Glomerular visceral epithelial cell (primary cell): ENCODE measurements around the gene DDTL.
"Not testable (repeated sequence)": the region's sequence is repeated elsewhere in the genome, so short reads cannot be mapped to it uniquely, and the experiment has no call there.

ENCODE experiments used
- DNase-seq: peaks from one replicate; pipeline ENCODE4 v3.0.0-alpha.2; 2016; ENCODE audit errors: extremely low spot score

The DDTL gene

DNA sequence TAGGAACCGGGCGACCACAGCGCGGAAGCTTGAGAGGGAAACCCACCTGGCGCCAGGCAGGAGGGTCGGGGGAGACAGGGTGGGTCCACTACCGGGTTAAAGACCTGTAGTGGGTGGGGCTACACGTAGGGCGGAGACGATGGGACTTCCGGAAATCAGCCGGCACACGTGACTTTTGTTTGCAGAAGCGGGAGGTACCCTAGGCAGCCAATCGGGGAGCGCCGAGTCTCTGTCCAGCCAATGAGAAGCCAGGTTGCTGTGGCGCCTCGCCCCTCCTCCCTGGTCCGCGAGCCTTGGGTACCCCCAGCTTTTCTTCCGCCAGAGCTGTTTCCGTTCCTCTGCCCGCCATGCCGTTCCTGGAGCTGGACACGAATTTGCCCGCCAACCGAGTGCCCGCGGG lies at the start of gene DDTL:
DDTL (plus strand) TSS at position 321 of the 400 bp plus-strand sequence; CDS start at position 348, 27 bp downstream.
- not testable (repeated sequence) for DNase-seq

DNA sequence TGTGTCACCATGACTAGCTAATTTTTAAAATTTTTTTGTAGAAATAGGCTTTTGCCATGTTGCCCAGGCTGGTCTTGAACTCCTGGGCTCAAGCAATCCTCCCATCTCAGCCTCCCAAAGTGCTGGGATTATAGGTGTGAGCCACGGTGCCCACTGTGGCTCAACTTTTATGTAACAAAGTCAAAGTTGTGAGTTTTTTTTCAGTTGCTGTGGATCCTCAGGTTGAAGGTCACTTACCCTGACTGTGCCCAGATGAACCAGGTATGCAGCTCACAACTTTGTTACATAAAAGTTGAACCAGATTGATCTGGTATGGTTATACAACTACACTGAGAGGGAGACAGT lies 46.4 kb upstream of the DDTL start:
- not testable (repeated sequence) for DNase-seq

DNA sequence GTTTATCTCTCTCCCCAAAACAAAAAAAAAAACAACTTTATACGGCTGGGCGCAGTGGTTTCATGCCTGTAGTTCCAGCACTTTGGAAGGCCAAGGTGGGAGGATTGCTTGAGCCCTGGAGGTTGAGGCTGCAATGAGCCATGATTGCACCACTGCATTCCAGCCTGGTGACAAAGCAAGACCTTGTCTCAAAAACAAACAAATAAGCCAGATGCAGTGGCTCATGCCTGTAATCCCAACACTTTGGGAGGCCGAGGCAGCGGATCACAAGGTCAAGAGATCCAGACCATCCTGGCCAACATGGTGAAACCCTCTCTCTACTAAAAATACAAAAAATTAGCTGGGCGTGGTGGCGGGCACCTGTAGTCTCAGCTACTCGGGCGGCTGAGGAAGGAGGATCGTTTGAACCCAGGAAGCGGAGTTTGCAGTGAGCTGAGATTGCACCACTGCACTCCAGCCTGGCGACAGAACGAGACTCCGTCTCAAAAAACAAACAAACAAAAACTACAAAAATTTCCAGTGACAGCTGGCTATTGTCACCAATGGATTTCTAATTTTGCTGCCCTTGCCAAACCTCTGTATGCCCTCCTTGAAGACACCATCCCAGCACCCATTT lies 45.0 kb upstream of the DDTL start:
- not testable (repeated sequence) for DNase-seq

DNA sequence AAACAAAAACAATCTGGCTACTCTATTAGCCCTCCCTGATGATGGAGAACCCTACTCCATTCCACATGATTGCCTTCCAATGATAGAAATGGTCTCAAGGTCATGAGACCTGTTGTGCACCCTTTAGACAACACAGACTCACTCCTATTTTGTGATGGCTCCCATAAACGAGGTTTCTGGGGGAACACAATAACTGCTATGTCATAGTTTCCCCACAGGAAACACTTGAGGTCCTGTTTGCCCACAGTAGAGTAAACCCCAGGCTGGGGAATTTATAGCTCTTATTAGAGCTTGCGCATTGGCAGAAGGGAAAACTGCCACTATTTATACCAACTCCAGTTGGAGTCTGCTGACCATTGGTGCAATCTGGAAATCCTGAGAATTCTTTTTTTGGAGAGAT lies 43.8 kb upstream of the DDTL start:
- no peak for DNase-seq

DNA sequence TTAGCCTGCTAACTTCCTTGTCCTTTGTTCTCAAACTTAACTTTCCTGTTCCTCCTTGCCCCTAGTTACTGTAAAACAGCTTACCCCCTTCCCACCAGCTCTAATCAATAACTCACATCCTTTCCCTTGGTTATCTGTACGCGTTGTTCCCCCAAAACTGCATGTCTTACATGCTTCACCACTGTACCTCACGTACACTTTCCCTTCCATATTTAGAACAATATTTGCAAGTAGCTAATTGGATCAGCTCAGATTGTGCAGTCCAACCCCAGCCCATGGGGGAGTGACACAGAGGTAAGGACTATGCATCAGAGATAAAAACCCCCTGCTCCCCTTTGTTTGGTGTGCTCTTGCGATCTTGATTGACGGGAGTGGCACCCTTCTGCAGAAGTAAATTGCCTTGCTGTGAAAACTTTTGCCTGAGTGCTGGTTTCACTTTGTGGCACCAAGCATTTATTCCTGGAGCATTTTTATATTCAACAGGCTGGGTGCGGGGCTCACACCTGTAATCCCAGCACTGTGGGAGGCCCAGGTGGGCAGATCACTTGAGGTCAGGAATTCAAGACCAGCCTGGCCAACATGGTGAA lies 41.6 kb upstream of the DDTL start:
- no peak for DNase-seq

DNA sequence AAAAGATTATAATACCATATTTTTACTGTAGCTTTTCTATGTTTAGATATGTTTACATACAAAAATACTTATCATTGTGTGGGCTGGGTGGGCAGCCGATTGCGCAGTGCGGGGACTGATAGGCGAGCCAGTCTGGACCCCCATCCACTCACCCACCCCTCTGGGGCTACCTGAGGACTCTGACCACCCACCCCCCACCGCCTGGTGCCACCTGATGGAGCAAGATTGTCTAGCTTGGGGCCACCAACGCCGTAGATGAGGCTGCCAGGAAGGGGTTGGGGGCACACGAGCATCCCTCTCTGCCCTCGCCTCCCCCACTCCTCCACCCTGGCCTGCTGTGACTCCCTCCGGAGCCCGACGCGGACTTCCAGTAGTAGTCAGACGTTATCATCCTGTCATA lies 40.1 kb upstream of the DDTL start:
- no peak for DNase-seq

DNA sequence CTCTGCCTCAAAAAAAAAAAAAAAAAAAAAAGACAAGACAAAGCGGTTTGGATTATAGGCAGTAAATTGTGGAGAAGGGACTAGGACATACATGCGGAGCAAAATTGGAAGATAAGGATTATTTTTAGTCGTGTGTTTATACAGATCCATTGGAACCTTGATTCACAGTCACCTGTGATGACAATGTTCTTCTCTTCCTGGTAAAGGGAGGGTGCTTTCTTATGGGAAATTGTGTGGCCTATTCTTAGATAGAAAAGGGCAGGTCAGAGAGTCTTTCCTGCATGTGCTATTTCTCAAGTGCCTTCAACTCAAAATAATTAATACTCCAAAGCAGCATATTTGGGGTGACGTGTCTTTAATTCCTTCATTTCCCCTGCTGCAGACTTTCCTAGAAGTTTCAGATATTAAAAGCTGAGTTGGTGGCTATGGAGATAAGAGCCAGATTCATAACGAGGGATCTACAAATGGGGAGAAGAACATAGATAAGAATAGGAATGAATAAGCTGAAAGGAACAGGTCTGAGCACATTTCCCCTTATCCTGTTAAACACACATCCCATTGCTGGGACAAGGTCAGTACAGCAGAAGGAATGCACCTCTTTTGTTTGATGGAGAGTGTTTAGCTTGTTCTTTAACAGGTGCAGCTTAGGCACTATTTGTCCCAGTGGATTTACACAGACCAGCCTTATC lies 28.2 kb upstream of the DDTL start:
- no peak for DNase-seq

DNA sequence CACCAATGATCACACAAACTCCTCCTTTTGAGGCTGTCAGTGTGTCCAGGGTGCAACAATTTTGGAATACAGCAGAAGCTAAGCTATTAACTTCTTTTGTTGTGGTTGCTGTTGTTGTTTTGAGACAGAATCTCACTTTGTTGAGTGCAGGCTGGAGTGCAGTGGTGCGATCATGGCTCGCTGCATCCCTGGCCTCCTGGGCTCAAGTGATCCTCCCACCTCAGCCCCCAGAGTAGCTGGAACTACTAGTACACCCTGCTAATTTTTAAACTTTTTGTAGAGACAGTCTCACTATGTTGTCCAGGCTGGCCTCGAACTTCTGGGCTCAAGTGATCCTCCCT lies 27.7 kb upstream of the DDTL start:
- no peak for DNase-seq

DNA sequence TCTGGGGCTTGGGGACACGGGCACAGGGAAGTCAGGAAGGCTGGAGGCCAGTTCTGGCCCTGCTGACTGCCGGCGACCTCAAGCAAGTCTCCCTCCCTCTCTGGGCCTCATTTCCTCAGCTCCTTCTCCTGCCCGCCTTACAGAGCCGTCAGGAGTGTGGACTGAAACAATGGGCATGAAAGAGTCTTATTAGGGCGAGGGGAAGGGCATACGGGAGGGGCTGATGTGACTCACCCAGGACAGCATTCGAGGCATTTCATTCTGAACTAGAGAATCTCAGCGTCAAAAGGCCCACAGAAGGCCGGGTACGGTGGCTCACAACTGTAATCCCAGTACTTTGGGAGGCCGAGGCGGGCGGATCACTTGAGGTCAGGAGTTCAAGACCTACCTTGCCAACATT lies 26.5 kb upstream of the DDTL start:
- not testable (repeated sequence) for DNase-seq

DNA sequence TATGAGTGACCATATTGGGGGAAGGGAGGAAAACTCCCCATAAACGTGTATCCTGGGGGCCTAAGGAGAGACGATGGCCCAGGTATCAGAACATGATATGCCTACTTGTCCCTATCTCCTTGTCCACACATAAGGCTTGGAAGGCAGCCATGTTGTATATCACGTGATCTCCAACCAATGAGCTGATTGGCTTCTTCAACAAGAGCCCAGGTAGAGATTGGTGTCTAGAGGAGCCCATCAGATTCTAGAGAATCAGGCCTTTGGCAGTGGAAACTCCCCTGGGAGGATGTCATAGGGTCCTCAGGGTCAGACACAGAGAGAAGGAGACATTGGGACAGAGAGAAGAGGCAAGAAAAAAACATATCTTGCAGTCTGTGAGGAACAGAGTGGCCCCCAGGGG lies 19.3 kb upstream of the DDTL start:
- DNase-seq, result not testable (repeated sequence)

DNA sequence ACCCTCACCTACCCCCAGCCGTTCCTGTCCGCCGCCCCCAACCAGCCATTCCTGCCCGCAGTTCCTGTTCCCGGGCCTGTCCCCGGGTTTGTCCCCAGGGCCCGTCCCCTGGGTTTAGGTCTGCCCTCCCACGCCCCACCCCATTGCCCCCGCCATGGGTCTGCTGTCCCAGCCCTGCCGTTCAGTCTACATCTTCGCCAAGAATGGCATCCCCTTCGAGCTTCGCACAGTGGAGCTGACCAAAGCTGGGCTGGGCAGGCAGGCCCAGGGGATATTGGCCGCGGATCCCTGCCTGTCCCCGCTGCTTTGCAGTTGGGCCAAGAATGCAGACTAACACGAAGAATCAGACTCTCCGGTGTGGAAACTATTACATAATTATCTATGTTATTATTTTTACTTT lies 16.9 kb upstream of the DDTL start:
- DNase-seq, result not testable (repeated sequence)

DNA sequence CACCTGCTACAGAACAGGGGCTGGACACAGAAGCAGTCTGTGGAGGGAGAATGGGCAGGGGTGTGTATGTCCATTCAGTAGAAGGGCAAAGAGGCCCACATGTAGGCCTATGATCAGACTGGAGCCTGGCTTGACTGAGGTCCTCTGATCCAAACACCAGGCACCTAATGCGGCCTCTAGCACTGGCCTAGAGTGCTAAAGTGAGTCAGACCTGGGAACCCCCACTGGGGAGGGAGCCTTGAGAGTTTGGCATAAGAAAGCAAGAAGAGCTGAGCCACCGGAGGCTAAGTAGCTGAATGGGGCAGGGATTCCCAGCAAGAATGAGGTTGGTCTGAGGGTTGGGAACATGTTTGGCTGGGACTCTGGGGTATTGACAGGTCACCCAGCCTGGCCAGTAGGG lies 15.3 kb upstream of the DDTL start:
- not testable (repeated sequence) for DNase-seq

DNA sequence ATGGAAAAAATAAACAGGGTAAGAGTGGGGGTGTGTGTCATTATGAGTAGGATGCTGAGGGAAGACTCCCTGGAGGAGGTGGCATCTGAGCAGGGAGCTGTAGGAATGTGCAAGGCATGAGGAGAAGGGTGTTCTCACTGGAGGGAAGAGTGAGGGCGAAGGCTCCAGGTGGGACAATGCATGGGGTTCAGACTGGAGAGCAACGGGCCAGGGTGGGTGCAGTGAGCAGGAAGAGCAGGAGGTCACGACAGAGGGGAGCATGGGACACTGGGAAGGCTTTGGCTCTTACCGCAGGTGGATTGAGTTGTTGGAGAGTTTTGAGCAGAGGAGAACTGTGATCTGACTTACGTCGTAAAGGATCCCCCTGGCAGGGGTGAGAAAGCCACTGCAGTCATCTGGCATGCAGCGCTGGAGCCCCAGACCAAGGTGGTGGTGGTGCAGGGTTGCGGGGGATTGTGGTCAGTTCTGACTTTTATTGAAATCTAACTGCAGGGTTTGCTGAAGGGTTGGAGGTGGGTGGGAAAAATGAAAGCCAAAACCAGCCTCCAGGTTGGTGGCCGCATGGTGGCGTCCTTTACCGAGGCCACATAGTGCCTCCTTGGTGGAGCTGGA lies 13.8 kb upstream of the DDTL start:
- not testable (repeated sequence) for DNase-seq

DNA sequence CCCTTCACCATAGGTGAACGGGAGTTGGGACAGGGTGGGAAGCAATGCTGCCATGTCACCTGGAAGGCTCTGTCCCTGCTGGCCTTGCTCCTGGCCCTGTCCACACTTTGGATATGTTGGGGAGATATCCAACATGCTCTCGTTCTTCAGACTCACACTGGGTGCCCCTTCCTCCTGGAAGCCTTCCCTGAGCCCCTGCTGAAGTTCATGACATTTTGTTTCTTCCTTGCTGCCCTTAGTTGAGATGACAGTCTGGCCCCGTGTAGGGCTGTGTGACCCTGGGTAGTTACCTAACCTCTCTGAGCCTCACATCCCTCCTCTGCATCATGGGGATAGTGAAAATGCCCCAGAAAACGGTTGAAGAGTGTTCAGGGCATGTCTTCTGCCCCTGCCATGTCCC lies 13.2 kb upstream of the DDTL start:
- not testable (repeated sequence) for DNase-seq

DNA sequence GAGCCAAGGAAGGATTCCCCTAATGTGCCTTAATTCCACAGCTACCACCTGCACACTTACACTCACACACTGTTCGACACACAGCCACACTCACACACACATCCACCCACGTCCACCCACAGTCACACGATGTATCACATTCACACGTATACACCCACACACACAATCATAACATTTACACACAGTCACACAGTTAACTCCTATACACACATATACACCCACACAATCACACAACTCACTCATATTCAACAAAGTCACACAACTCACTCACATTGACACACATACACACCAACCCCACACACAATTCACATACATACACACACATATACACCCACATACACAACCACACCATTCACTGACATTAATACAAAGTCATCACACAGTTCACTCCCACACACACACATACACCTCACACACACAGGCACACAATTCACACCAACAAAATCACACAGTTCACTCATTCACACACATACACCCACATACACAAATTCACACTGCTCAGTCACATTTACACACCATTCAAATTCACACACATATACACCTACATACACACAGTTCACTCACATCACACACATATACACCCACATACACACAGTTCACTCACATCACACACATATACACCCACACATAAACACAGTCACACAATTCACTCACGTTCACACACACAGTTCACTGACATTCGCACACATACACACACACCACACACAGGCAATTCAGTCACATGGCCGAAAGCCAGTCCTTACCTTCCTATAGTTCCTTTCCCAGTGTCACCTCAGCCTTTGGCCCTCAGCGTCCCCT lies 12.3 kb upstream of the DDTL start:
- DNase-seq, result not testable (repeated sequence)

DNA sequence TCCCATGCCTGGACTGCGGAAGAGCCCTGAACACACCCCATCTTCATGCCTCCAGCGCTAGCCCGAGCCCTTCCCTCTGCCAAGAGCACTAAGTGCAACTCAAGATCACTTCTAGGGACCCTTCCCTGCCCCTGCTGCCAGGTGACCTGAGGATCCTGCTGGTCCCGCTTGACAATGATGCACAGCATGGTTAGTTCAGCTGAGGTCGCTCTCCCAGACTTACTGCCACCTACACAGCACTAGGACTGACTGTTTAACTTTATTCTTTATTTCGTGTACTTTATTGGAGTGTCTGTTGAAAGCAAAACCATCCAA lies 11.7 kb upstream of the DDTL start:
- not testable (repeated sequence) for DNase-seq

DNA sequence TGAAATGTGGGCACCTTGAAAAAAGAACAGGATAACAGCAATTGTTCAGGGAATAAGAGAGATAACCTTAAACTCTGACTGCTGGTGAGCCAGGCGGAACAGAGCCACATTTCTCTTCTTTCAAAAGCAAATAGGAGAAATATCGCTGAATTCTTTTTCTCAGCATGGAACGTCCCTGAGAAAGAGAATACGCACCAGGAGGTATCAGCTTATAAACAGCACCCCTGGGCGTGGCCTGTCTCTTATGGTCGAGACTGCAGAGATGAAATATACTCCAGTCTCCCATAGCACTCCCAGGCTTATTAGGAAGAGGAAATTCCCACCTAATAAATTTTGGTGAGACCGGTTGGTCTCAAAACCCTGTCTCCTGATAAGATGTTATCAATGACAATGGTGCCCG lies 10.8 kb upstream of the DDTL start:
- not testable (repeated sequence) for DNase-seq

DNA sequence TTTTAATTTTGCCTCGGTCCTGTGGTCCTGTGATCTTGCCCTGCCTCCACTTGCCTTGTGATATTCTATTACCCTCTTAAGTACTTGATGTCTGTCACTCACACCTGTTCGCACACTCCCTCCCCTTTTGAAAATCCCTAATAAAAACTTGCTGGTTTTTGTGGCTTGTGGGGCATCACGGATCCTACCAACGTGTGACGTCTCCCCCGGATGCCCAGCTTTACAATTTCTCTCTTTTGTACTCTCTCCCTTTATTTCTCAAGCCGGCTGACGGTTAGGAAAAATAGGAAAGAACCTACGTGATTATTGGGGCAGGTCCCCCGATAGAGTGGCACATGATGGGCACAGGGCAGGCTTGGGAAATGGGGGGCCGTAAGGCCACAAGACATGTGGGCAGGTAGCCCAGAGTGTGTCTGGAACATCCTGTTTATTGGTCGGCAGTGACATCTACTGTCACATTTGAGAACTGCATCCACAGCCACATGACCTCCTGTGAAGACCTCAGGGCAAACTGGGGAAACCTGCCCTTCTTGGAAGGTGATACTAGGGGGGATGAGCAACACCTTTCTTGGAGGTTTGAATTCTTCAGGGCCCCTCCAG lies 10.3 kb upstream of the DDTL start:
- peak; percentile 69 for DNase-seq

DNA sequence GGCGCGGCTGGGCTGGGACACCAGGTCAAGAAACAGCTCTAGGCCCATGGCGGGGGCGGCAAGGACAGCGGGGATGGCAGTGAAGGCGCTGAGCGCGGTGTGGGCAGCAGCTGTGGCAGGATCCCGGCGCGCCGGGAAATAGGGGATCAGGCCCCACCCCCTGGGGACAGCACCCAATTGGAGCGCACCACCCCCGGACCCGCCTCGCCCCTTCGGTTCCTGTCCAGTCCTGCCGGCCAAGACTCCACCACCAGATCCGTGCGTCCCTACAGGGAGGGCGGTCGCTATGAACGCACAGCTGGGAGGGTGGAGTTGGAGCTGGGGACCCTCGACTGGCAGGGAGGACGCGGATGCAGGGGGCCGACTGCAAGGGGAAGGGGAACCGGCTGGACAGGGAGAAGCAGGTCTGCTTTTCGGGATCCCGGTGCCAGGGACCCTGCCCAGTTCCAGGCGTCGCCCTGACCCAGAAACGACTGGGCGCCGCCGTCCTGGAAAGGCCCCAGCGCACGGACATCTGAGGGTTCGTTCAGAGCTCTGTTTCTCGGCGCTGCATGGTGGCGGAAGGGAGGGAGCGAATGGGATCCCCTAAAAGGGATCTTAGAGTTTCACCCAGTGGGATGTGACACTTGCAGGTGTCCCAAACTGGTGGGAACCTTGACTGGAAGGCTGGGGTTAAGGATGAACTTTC lies 5.5 kb upstream of the DDTL start, which contains the start of gene GSTT2B:
GSTT2B (minus strand) TSS at position 112 of the 688 bp plus-strand sequence; CDS start at position 48, 64 bp downstream.
- not testable (repeated sequence) for DNase-seq

DNA sequence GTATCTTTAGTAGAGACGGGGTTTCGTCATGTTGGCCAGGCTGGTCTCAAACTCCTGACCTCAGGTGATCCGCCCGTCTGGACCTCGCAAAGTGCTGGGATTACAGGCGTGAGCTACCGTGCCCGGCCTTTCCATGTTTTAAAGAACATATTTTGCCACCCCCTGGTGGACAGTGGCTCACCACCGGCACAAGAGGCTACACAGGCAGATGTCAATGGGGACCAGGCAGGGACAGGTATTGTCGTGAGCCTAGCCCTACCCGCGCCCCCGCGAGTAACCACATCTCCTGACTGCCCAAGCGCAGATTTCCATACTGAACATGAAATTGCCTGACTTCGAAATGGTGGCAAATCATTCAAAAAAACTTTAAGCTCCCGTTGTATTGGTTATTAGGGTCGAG lies 594 bp upstream of the DDTL start:
- DNase-seq, result not testable (repeated sequence)

DNA sequence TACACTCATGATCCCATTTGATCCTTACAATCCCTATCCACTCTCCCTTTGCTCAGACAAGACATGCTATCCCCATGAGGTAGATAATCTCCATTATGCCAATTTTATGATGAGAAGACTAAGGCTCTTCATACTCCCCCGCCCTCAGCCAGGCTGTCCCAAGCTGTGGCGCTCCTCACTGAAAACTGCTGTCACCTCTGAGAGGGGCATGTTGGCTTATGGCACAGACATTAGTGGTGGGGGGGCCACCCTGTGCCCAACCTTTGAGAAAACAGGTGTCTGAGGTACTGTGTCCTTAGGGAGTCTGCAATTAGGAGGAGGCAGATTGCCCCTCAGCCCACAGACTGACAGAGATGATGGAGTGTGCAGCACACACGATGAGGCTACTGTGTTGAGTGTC lies 2.4 kb downstream of the DDTL start:
- no peak for DNase-seq
